IPS-NIHi7 (cell line): Measurements from ENCODE around the gene RPL14.
"Not testable (repeated sequence)": the region's sequence is repeated elsewhere in the genome, so short reads cannot be mapped to it uniquely, and the experiment has no call there.

Source experiments
- DNase-seq: peaks from one replicate; pipeline ENCODE4 v3.0.0; 2012; ENCODE audit warnings: mixed read lengths; ENCODE audit errors: extremely low spot score

The RPL14 gene

DNA sequence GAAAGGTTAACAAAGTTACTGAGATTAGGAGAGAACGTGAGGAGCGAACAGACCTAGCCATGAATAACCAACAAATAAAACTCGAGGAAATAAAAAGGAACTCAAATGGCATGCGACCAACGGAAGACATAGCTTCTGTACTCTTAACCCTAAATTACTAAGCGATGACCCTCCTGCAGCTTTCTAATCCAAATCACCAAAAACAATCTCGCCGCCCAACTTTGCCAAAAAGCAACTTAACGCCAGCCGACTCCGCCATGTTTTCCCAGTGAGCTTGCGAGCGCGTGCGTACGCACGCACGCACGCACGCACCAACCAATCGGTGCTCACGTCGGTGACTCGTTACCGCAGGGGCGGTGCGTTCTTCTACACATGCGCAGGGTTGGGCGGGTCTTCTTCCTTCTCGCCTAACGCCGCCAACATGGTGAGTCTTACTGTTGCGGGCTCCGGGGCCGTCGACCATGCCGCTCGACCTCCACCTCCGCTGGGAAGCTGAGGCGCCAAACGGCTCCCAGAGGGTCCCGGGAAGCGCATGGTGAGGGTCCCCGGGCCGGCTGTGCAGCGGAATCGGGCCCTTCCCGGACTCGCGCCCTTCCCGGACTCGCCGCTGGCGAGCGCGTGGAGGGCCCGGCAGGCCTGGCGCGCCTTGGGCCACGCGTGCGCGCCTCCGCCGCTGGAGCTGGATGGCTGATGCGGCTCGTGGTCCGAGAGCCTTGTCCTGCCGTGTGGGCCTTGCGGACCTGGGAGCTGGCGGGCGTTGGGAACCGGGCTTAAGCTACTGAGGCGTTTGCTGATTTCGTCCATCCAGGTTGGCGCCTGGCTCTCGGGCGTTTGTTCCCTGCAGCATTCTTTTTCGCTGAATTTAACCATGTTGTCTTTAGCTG is at the start of gene RPL14:
RPL14 (plus strand) TSS at position 400 of the 884 bp plus-strand sequence; CDS start at position 533, 133 bp downstream.
- DNase-seq: peak; percentile 94

DNA sequence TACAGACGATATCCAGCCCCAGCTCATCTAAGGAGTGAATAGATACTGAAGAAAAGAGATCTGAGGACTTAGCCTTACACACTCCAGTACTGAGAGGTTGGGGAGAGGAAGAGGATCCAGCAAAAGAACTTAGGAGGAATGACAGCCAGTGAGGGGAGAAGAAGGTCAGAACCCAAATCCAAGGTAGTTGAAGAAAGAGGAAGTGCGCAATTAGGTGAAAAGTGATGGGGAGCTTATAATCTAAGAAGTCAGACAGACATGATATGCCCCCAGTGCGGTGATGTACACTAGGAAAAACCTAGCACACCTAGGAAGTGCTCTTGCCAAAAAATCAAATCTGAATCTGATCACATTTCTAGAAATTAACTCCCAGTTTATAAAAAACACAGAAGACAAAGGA is 49.5 kb upstream of the RPL14 start:
- no peak for DNase-seq

- DNase-seq: no peak
Observed at GRCh38 chr3:40414270-40414669, 42.9 kb upstream of the RPL14 start.

DNA sequence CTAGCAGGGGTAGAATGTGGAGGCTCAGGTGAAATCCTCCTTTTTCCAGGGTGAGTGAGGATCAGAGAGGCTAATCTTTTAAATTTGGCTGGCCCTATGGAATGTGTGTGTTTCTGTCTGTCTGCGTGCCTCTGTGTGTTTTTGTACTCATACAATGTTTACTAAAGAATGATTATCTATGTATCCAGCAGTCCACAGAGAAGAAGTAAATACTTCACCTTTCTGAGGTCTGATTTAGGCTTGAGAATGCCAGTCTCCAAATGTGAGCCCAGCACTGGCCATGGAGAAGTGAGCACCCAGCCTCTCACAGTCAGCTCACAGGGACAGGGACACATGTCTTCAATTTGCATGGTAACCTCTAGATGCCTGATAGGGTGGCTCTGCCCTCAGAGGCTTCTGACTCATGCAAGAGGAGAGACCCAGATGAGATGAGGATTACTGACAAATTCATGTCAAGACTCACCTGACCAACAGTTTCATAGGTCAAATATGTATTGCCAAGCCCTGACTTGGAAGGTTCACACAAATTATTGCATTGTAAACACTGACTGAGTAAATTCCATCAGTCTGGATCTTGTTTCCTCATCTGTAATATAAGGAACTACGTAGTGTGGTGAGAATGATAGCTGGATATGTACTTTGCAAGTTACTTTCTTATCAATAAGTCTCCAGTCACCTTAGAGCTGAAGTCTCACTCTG is 39.1 kb upstream of the RPL14 start:
- DNase-seq: no peak

DNA sequence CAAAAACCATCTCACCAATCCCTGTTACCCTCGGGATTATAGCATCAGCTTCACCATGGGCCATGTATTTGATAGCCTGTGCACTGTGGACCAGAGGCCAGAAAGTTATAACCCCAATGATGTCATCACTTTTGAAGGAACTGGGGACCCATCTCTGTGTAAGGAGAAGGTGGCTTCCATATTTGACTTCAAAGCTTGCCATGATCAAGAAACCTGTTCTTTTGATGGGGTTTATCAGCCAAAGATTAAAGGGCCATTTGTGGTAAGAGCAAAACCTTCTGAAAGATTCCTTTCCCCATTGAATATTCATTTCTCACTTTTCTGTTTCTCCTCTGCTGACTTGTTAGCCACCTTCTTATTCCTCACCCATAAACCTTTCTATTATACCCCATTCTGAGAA is 34.3 kb upstream of the RPL14 start:
- no peak for DNase-seq

- no peak for DNase-seq
Observed at GRCh38 chr3:40427045-40427669, 30.0 kb upstream of the RPL14 start.

DNA sequence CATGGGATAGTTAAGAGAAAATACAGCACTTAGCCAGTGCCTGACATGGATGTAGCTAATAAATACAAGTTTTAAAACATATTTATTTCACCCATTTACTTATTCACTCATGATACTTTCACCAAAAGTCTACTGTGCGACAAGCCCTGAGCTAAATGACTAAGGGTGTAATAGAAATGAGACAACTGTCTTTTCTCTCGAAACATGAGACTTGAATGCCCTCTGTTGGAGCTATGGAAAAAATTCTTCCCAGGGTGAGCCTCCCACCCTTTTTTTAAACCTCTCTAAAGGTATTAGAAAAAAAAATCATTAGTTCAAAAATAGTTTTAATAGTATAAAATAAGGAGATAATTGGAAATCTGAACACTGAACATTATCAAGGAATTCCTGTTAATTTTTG is 24.3 kb upstream of the RPL14 start:
- no peak for DNase-seq

GRCh38 chr3:40437889-40438288 is 19.2 kb upstream of the RPL14 start:
- DNase-seq: no peak

- DNase-seq: no peak
Observed at GRCh38 chr3:40445062-40445461, 12.1 kb upstream of the RPL14 start.

DNA sequence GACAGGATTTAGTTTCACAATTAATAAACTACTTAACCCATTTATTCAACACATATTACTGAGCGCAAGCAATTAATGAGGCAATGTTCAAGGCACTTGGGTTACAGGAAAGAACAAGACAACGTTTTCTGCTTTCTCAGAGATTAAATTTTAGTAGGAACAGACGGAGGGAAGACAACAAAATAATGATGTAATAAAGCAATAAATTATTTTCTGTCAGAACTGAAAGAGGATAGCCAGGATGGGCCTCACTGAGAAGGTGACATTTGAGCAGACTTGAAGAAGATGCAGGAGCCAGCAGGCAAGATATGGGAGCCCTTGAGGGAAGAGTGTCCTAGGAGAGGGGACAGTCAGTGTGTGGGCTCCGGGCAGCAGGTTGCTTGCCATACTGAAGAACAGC is 11.3 kb upstream of the RPL14 start:
- no peak for DNase-seq

- no peak for DNase-seq
Observed at GRCh38 chr3:40450438-40450837, 6.7 kb upstream of the RPL14 start.

- no peak for DNase-seq
Observed at GRCh38 chr3:40451551-40451950, 5.6 kb upstream of the RPL14 start.

GRCh38 chr3:40452057-40452456 is 5.1 kb upstream of the RPL14 start:
- no peak for DNase-seq

DNA sequence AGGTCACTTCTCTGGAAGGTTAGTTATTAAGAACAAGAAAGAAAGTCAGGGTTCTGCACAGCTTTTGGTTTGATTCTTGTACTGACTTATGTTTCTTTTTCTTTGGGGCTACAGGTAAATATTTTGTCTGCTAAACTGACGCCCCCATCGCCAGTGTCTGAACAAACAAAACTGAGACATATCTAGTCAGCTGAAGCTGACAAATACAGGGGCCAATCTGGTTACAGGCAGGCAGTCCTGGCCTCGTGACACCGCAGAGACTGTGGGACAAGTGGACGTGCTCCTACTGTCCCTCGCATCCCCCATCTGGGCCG is 4.6 kb upstream of the RPL14 start:
- DNase-seq: no peak

- DNase-seq: peak; percentile 99
Observed at GRCh38 chr3:40452876-40453730, 4.0 kb upstream of the RPL14 start.

DNA sequence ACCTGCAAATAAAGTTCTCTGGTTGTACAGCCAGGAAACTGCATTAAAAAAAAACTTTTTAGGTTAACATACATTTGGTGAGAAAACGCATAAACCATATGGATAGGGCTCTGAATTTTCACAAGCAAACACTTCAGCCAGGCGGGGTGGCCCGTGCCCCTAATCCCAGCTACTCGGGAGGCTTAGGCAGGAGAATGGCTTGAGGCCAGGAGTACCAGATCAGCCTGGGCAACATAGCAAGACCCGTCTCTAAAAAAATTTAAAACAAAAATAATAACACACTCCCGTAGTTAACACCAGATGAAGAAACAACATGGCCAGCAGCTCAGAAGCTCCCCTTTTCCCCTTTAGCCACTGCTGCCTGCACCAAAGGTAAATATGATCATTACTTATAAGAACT is 3.2 kb upstream of the RPL14 start:
- DNase-seq: no peak

GRCh38 chr3:40455328-40455727 is 1.8 kb upstream of the RPL14 start:
- no peak for DNase-seq

- DNase-seq: no peak
Observed at GRCh38 chr3:40456279-40456939, 730 bp upstream of the RPL14 start.

GRCh38 chr3:40458473-40458872 is 1.3 kb downstream of the RPL14 start:
- DNase-seq: no peak

DNA sequence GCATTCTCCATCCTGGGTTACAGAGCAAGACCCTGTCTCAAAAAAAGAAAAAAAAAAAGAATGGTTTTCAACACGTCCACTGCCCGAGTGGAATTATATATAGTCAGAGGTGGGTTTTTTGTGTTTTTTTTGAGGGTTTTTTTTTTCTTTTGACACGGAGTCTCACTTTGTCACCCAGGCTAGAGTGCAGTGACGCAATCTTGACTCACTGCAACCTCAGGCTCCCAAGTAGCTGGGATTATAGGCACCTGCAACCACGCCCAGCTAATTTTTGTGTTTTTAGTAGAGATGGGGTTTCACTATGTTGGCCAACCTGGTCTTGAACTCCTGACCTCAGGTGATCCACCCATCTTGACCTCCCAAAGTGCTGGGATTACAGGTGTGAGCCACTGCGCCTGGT is 3.3 kb downstream of the RPL14 start:
- DNase-seq: not testable (repeated sequence)

- DNase-seq: no peak
Observed at GRCh38 chr3:40461161-40461560, 4.0 kb downstream of the RPL14 start.
